ENCODE results near the gene GDF10.
A peak's percentile ranks its signal among the peaks of the same experiment; 100 is the strongest.

The GDF10 gene

GRCh38 chr10:47301833-47302232 lies 1.8 kb downstream of the GDF10 start:
- Histone ChIP-seq H2AK5ac (ENCODE audit: low read length, severe bottlenecking) (no peak overlapping the region), H4K8ac (ENCODE audit: low read length) (no peak overlapping the region), H4K91ac (ENCODE audit: low read length) (no peak overlapping the region), H3K23ac (ENCODE audit: low read length in 2 of 2) (no peak overlapping the region), H3K36me3 (ENCODE audit: control insufficient read depth in 1 of 2, insufficient read depth in 2 of 2, low read depth in 1 of 2, low read length in 2 of 2) (no peaks in the 10 kb centered on the region), H3K9me3 (ENCODE audit: control insufficient read depth, low read length) (no peaks in the 10 kb centered on the region), H3K27ac (ENCODE audit: low read length, poor library complexity, severe bottlenecking) (no peak overlapping the region), H3K27me3 (ENCODE audit: control insufficient read depth in 1 of 2, insufficient read depth in 1 of 2, low read length in 2 of 2) (peaks cover 58 to 84% of the 10 kb centered on the region in 2 experiments), H3K4me2 (ENCODE audit: low read length, poor library complexity, severe bottlenecking) (no peak overlapping the region), H2AFZ (ENCODE audit: low read depth, low read length) (no peak overlapping the region), H3K9ac (ENCODE audit: low read length) (no peak overlapping the region), H3K4me3 (ENCODE audit: insufficient read depth in 1 of 2, low read depth in 1 of 2, low read length in 2 of 2) (peak overlapping the region in 1 of 2 experiments; percentile 76), H2BK12ac (ENCODE audit: low read length in 2 of 2) (no peak overlapping the region), H3K4me1 (ENCODE audit: control insufficient read depth, insufficient read depth, low read depth, low read length) (peaks cover 11% of the 10 kb centered on the region), H3K4ac (ENCODE audit: low read depth in 1 of 2, low read length in 2 of 2) (no peak overlapping the region), H3K79me1 (replicated peaks; ENCODE audit: low read length, poor library complexity, severe bottlenecking) (no peaks in the 10 kb centered on the region), H2BK120ac (ENCODE audit: low read depth, low read length) (no peak overlapping the region), H2BK5ac (ENCODE audit: low read depth, low read length, poor library complexity, severe bottlenecking) (no peak overlapping the region), H2BK15ac (ENCODE audit: low read depth, poor library complexity, severe bottlenecking) (no peak overlapping the region), H3K18ac (ENCODE audit: low read depth in 1 of 2, low read length in 2 of 2) (no peak overlapping the region), H3K14ac (ENCODE audit: low read length in 2 of 2) (no peak overlapping the region)
- no peak for DNase-seq
- WGBS: 86% methylated on average over 2 of the region's 2 CpGs

GRCh38 chr10:47303105-47303504 lies 3.1 kb downstream of the GDF10 start:
- Histone ChIP-seq H2BK5ac (ENCODE audit: low read depth, low read length, poor library complexity, severe bottlenecking) (no peak overlapping the region), H2BK120ac (ENCODE audit: low read depth, low read length) (no peak overlapping the region), H2AK5ac (ENCODE audit: low read length, severe bottlenecking) (no peak overlapping the region), H3K4me1 (ENCODE audit: control insufficient read depth, insufficient read depth, low read depth, low read length) (peaks cover 11% of the 10 kb centered on the region), H3K9me3 (ENCODE audit: control insufficient read depth, low read length) (no peaks in the 10 kb centered on the region), H2BK12ac (ENCODE audit: low read length in 2 of 2) (no peak overlapping the region), H4K91ac (ENCODE audit: low read length) (no peak overlapping the region), H4K8ac (ENCODE audit: low read length) (no peak overlapping the region), H3K9ac (ENCODE audit: low read length) (no peak overlapping the region), H3K79me1 (replicated peaks; ENCODE audit: low read length, poor library complexity, severe bottlenecking) (no peaks in the 10 kb centered on the region), H3K4ac (ENCODE audit: low read depth in 1 of 2, low read length in 2 of 2) (no peak overlapping the region), H2AFZ (ENCODE audit: low read depth, low read length) (no peak overlapping the region), H3K14ac (ENCODE audit: low read length in 2 of 2) (no peak overlapping the region), H3K36me3 (ENCODE audit: control insufficient read depth in 1 of 2, insufficient read depth in 2 of 2, low read depth in 1 of 2, low read length in 2 of 2) (no peaks in the 10 kb centered on the region), H3K27me3 (ENCODE audit: control insufficient read depth in 1 of 2, insufficient read depth in 1 of 2, low read length in 2 of 2) (peaks cover 62 to 84% of the 10 kb centered on the region in 2 experiments), H3K4me2 (ENCODE audit: low read length, poor library complexity, severe bottlenecking) (no peak overlapping the region), H2BK15ac (ENCODE audit: low read depth, poor library complexity, severe bottlenecking) (no peak overlapping the region), H3K4me3 (ENCODE audit: insufficient read depth in 1 of 2, low read depth in 1 of 2, low read length in 2 of 2) (no peak overlapping the region), H3K18ac (ENCODE audit: low read depth in 1 of 2, low read length in 2 of 2) (no peak overlapping the region), H3K27ac (ENCODE audit: low read length, poor library complexity, severe bottlenecking) (no peak overlapping the region), H3K23ac (ENCODE audit: low read length in 2 of 2) (no peak overlapping the region)
- no peak for DNase-seq
- WGBS: 89% methylated on average over 6 of the region's 7 CpGs

GRCh38 chr10:47303866-47304265 lies 3.9 kb downstream of the GDF10 start:
- Histone ChIP-seq H3K27me3 (ENCODE audit: control insufficient read depth in 1 of 2, insufficient read depth in 1 of 2, low read length in 2 of 2) (peaks cover 68 to 86% of the 10 kb centered on the region in 2 experiments), H4K8ac (ENCODE audit: low read length) (no peak overlapping the region), H2BK5ac (ENCODE audit: low read depth, low read length, poor library complexity, severe bottlenecking) (no peak overlapping the region), H3K9ac (ENCODE audit: low read length) (no peak overlapping the region), H3K4me2 (ENCODE audit: low read length, poor library complexity, severe bottlenecking) (no peak overlapping the region), H2BK120ac (ENCODE audit: low read depth, low read length) (no peak overlapping the region), H3K36me3 (ENCODE audit: control insufficient read depth in 1 of 2, insufficient read depth in 2 of 2, low read depth in 1 of 2, low read length in 2 of 2) (no peaks in the 10 kb centered on the region), H3K27ac (ENCODE audit: low read length, poor library complexity, severe bottlenecking) (no peak overlapping the region), H2BK15ac (ENCODE audit: low read depth, poor library complexity, severe bottlenecking) (no peak overlapping the region), H3K18ac (ENCODE audit: low read depth in 1 of 2, low read length in 2 of 2) (no peak overlapping the region), H3K23ac (ENCODE audit: low read length in 2 of 2) (no peak overlapping the region), H3K4me1 (ENCODE audit: control insufficient read depth, insufficient read depth, low read depth, low read length) (peaks cover 11% of the 10 kb centered on the region), H2AFZ (ENCODE audit: low read depth, low read length) (no peak overlapping the region), H3K79me1 (replicated peaks; ENCODE audit: low read length, poor library complexity, severe bottlenecking) (no peaks in the 10 kb centered on the region), H2AK5ac (ENCODE audit: low read length, severe bottlenecking) (no peak overlapping the region), H3K4me3 (ENCODE audit: insufficient read depth in 1 of 2, low read depth in 1 of 2, low read length in 2 of 2) (no peak overlapping the region), H3K9me3 (ENCODE audit: control insufficient read depth, low read length) (no peaks in the 10 kb centered on the region), H3K14ac (ENCODE audit: low read length in 2 of 2) (no peak overlapping the region), H4K91ac (ENCODE audit: low read length) (no peak overlapping the region), H2BK12ac (ENCODE audit: low read length in 2 of 2) (no peak overlapping the region), H3K4ac (ENCODE audit: low read depth in 1 of 2, low read length in 2 of 2) (no peak overlapping the region)
- no peak for DNase-seq
- WGBS: 76% methylated on average over 6 of the region's 6 CpGs

- H4K91ac ChIP-seq (ENCODE audit: low read length): no peak overlapping the region
- H2BK5ac ChIP-seq (ENCODE audit: low read depth, low read length, poor library complexity, severe bottlenecking): no peak overlapping the region
- no peak overlapping the region for H2AK5ac ChIP-seq (ENCODE audit: low read length, severe bottlenecking)
- H3K9me3 ChIP-seq (ENCODE audit: control insufficient read depth, low read length): no peaks in the 10 kb centered on the region
- H4K8ac ChIP-seq (ENCODE audit: low read length): no peak overlapping the region
- H3K9ac ChIP-seq (ENCODE audit: low read length): no peak overlapping the region
- H3K4ac ChIP-seq (ENCODE audit: low read depth in 1 of 2, low read length in 2 of 2): no peak overlapping the region
- H2BK120ac ChIP-seq (ENCODE audit: low read depth, low read length): no peak overlapping the region
- no peak overlapping the region for H3K27ac ChIP-seq (ENCODE audit: low read length, poor library complexity, severe bottlenecking)
- no peak overlapping the region for H3K4me3 ChIP-seq (ENCODE audit: insufficient read depth in 1 of 2, low read depth in 1 of 2, low read length in 2 of 2)
- peaks cover 2% of the 10 kb centered on the region for H3K4me1 ChIP-seq (ENCODE audit: control insufficient read depth, insufficient read depth, low read depth, low read length)
- no peak for DNase-seq
- H2BK15ac ChIP-seq (ENCODE audit: low read depth, poor library complexity, severe bottlenecking): no peak overlapping the region
- H3K14ac ChIP-seq (ENCODE audit: low read length in 2 of 2): no peak overlapping the region
- H2AFZ ChIP-seq (ENCODE audit: low read depth, low read length): no peak overlapping the region
- H3K79me1 ChIP-seq (replicated peaks; ENCODE audit: low read length, poor library complexity, severe bottlenecking): no peaks in the 10 kb centered on the region
- H3K4me2 ChIP-seq (ENCODE audit: low read length, poor library complexity, severe bottlenecking): no peak overlapping the region
- WGBS: 43% methylated on average over 1 of the region's 2 CpGs
- H3K36me3 ChIP-seq (ENCODE audit: control insufficient read depth in 1 of 2, insufficient read depth in 2 of 2, low read depth in 1 of 2, low read length in 2 of 2): no peaks in the 10 kb centered on the region
- H3K18ac ChIP-seq (ENCODE audit: low read depth in 1 of 2, low read length in 2 of 2): no peak overlapping the region
- no peak overlapping the region for H2BK12ac ChIP-seq (ENCODE audit: low read length in 2 of 2)
- H3K27me3 ChIP-seq (ENCODE audit: control insufficient read depth in 1 of 2, insufficient read depth in 1 of 2, low read length in 2 of 2): peaks cover 63 to 83% of the 10 kb centered on the region in 2 experiments
- no peak overlapping the region for H3K23ac ChIP-seq (ENCODE audit: low read length in 2 of 2)
These were observed 5.6 kb downstream of the GDF10 start for GRCh38 chr10:47305566-47305965.

All from mesenchymal stem cell (in vitro differentiated cells and primary cell).